ENCODE results near the gene PRDM5.

DNA sequence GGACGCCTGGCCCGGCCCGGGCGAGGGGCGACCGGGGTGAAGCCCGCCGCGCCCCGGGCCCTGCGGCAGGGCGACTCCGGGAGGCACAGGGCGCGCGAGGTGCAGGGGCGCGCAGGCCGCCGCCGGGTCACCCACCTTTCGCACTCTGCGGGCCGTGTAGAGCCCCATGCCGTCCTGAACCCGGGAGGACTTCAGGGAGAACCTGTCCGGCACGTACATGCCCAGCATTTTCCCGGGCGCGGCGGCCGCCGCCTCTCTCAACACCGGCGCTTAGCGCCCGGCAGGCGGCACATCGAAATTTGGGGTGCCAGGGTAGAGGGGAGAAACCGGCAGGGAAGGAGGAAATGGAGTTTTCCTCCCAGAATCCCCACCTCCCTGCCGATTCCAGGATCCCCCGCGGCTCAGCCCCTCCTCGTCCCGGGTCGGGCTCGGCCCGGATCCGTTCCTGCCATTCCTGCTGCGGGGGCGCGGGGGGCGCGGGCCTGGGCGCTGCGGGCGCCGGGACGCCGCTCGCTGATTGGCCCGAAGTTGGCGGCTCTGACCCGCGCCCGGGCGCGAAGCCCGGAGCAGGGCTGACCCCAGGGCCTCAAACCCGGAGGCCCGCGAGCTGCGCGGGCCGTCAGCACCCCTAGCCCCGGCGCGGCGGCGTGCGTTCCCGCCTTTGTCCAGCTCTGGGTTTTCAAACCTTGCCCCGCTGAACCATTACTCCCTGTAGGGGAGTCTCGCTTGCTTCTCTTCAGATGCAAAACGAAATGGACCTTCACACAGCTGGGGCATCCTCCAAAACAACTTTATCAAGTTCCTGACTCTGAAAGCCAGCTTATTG, at the start of gene PRDM5:
- TF ChIP-seq POLR2A (IDR thresholded peaks at IDR 0.05; ENCODE audit: low read length) (no peak), GATA1 (IDR thresholded peaks at IDR 0.05; ENCODE audit: low read depth, low read length) (no peak)

Measured in erythroblast (primary cell).